DOHH2 (cell line): Measurements from ENCODE around the gene LDLRAD4.

Experiments
- H3F3A ChIP-seq: fragments of 200-600 bp; sonication (generic), shearing (Covaris generic); 2 replicates; pipeline ENCODE4 v1.6.0; 2016; ENCODE audit warnings: antibody characterized with exemption, mild to moderate bottlenecking; ENCODE audit not compliant: control insufficient read depth, insufficient read depth
- H3K27ac ChIP-seq: fragments of 200-600 bp; sonication (generic); 2 replicates; pipeline ENCODE4 v1.5.1; 2014; ENCODE audit warnings: low read depth, mild to moderate bottlenecking, low read length, moderate library complexity
- H3K27me3 ChIP-seq: fragments of 200-600 bp; sonication (generic); 2 replicates; pipeline ENCODE4 v1.6.1; 2014; ENCODE audit warnings: mild to moderate bottlenecking, low read length, mixed read lengths; ENCODE audit not compliant: control insufficient read depth
- H3K36me3 ChIP-seq: fragments of 200-600 bp; sonication (generic); 2 replicates; pipeline ENCODE4 v1.6.1; 2014; ENCODE audit warnings: mild to moderate bottlenecking, low read length, moderate library complexity, mixed read lengths; ENCODE audit not compliant: control insufficient read depth
- H3K4me1 ChIP-seq: fragments of 200-600 bp; sonication (generic); 2 replicates; pipeline ENCODE4 v1.6.1; 2014; ENCODE audit warnings: mild to moderate bottlenecking, low read length, mixed read lengths; ENCODE audit not compliant: control insufficient read depth
- H3K4me2 ChIP-seq: fragments of 200-600 bp; sonication (generic); 2 replicates; pipeline ENCODE4 v1.6.0; 2014; ENCODE audit warnings: mild to moderate bottlenecking, low read length, moderate library complexity
- H3K4me3 ChIP-seq: fragments of 200-600 bp; sonication (generic); 2 replicates; pipeline ENCODE4 v1.5.1; 2014; ENCODE audit warnings: mild to moderate bottlenecking, low read length, mixed read lengths
- H3K79me2 ChIP-seq: fragments of 200-600 bp; sonication (generic); 2 replicates; pipeline ENCODE4 v1.6.1; 2014; ENCODE audit warnings: mild to moderate bottlenecking, low read length, mixed read lengths; ENCODE audit not compliant: control insufficient read depth
- H3K9me2 ChIP-seq: fragments of 200-600 bp; sonication (generic); replicated peaks from 2 replicates; pipeline ENCODE4 v1.6.1; 2014; ENCODE audit warnings: mild to moderate bottlenecking, low read length, mixed read lengths; ENCODE audit not compliant: control insufficient read depth
- H3K9me3 ChIP-seq: fragments of 200-600 bp; sonication (generic); 2 replicates; pipeline ENCODE4 v1.6.1; 2014; ENCODE audit warnings: antibody characterized with exemption, low read length, mixed read lengths; ENCODE audit not compliant: control insufficient read depth, insufficient read depth
- H4K20me1 ChIP-seq: fragments of 200-600 bp; sonication (generic); 2 replicates; pipeline ENCODE4 v1.6.0; 2014; ENCODE audit warnings: low read depth, mild to moderate bottlenecking, antibody characterized with exemption, low read length, moderate library complexity; ENCODE audit not compliant: control insufficient read depth, insufficient read depth
- EZH2phosphoT487 ChIP-seq: fragments of 200-600 bp; sonication (generic); IDR thresholded peaks from 2 replicates; pipeline ENCODE4 v1.6.1; 2017; ENCODE audit warnings: borderline replicate concordance, mild to moderate bottlenecking, antibody characterized with exemption, low read length, moderate library complexity, mixed read lengths
- TF ChIP-seq, protein P1 (sequence below): fragments of 200-600 bp; sonication (generic); IDR thresholded peaks from one replicate; pipeline ENCODE4 v1.5.1; 2014; ENCODE audit warnings: antibody characterized with exemption, mild to moderate bottlenecking, low read depth, low read length; ENCODE audit not compliant: poor library complexity, severe bottlenecking

LDLRAD4 gene

GRCh38 chr18:13375302-13376255 is 157.0 kb downstream of the LDLRAD4 start:
- H3K79me2 ChIP-seq = no peaks in the 10 kb centered on the region
- H3K4me2 ChIP-seq = no peak overlapping the region
- no peak overlapping the region for H3K27ac ChIP-seq
- H4K20me1 ChIP-seq = no peaks in the 10 kb centered on the region
- no peak overlapping the region for H3K4me3 ChIP-seq
- H3K9me2 ChIP-seq = no peaks in the 10 kb centered on the region
- H3F3A ChIP-seq = no peaks in the 10 kb centered on the region
- H3K4me1 ChIP-seq = peaks cover 11% of the 10 kb centered on the region
- H3K27me3 ChIP-seq = peaks cover 6% of the 10 kb centered on the region; the same call in 1 of the 2 replicates
- H3K9me3 ChIP-seq = no peaks in the 10 kb centered on the region
- no peak for TF ChIP-seq EZH2phosphoT487
- TF ChIP-seq, protein P1, sequence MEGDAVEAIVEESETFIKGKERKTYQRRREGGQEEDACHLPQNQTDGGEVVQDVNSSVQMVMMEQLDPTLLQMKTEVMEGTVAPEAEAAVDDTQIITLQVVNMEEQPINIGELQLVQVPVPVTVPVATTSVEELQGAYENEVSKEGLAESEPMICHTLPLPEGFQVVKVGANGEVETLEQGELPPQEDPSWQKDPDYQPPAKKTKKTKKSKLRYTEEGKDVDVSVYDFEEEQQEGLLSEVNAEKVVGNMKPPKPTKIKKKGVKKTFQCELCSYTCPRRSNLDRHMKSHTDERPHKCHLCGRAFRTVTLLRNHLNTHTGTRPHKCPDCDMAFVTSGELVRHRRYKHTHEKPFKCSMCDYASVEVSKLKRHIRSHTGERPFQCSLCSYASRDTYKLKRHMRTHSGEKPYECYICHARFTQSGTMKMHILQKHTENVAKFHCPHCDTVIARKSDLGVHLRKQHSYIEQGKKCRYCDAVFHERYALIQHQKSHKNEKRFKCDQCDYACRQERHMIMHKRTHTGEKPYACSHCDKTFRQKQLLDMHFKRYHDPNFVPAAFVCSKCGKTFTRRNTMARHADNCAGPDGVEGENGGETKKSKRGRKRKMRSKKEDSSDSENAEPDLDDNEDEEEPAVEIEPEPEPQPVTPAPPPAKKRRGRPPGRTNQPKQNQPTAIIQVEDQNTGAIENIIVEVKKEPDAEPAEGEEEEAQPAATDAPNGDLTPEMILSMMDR = no peak
- no peaks in the 10 kb centered on the region for H3K36me3 ChIP-seq

GRCh38 chr18:13376298-13376840 is 157.8 kb downstream of the LDLRAD4 start:
- Histone ChIP-seq H3K4me2 (no peak overlapping the region), H3K9me3 (no peaks in the 10 kb centered on the region), H3K79me2 (no peaks in the 10 kb centered on the region), H3K9me2 (no peaks in the 10 kb centered on the region), H4K20me1 (no peaks in the 10 kb centered on the region), H3F3A (no peaks in the 10 kb centered on the region), H3K4me1 (peaks cover 15% of the 10 kb centered on the region), H3K27ac (no peak overlapping the region), H3K36me3 (no peaks in the 10 kb centered on the region), H3K4me3 (no peak overlapping the region), H3K27me3 (peaks cover 6% of the 10 kb centered on the region; the same call in 1 of the 2 replicates)
- TF ChIP-seq EZH2phosphoT487 = no peak
- TF ChIP-seq, protein P1 = no peak

DNA sequence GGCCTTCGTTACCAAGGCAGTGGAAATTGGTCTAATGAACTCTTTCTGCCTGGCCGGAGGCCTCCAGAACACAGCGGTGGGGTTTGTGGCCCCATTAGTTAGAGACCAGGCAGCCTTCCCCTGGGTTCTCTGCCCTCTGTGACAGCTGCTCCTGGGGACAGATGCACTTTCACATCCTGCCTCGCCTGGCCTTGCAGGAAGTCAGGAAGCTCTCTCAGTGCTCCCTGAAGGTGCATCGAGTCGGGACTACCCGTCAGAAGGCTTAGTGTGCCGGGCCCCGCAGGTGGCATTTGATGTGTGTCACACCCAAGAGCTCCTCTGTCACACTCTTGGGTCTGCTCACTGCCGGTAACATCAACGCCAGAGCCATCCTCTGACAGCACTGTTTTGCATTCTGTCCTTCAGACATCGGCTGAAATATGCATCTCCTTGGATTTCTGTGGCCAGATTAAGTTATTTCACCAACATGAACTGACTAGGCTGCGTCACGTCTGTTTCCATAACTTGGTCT is 158.3 kb downstream of the LDLRAD4 start:
- peaks cover 6% of the 10 kb centered on the region; the same call in 1 of the 2 replicates for H3K27me3 ChIP-seq
- H3K4me2 ChIP-seq = no peak overlapping the region
- no peak overlapping the region for H3K27ac ChIP-seq
- H3K9me2 ChIP-seq = no peaks in the 10 kb centered on the region
- H4K20me1 ChIP-seq = no peaks in the 10 kb centered on the region
- TF ChIP-seq EZH2phosphoT487 = no peak
- TF ChIP-seq, protein P1 = no peak
- no peaks in the 10 kb centered on the region for H3K9me3 ChIP-seq
- H3K4me3 ChIP-seq = no peak overlapping the region
- H3K79me2 ChIP-seq = no peaks in the 10 kb centered on the region
- H3F3A ChIP-seq = no peaks in the 10 kb centered on the region
- no peaks in the 10 kb centered on the region for H3K36me3 ChIP-seq
- peaks cover 16% of the 10 kb centered on the region for H3K4me1 ChIP-seq
